HG02885 (cell line): ENCODE data around the gene IRGC.
"Not testable (repeated sequence)": the region's sequence is repeated elsewhere in the genome, so short reads cannot be mapped to it uniquely, and the experiment has no call there.

Experiments used
- ATAC-seq: cut with Tn5 transposase; IDR thresholded peaks from one replicate; pipeline ENCODE4 v1.9.1; 2021; ENCODE audit warnings: mild to moderate bottlenecking; ENCODE audit not compliant: unreplicated experiment, poor library complexity

IRGC gene, protein sequence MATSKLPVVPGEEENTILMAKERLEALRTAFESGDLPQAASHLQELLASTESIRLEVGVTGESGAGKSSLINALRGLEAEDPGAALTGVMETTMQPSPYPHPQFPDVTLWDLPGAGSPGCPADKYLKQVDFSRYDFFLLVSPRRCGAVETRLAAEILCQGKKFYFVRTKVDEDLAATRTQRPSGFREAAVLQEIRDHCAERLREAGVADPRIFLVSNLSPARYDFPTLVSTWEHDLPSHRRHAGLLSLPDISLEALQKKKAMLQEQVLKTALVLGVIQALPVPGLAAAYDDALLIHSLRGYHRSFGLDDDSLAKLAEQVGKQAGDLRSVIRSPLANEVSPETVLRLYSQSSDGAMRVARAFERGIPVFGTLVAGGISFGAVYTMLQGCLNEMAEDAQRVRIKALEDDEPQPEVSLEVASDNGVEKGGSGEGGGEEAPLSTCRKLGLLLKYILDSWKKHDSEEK

DNA sequence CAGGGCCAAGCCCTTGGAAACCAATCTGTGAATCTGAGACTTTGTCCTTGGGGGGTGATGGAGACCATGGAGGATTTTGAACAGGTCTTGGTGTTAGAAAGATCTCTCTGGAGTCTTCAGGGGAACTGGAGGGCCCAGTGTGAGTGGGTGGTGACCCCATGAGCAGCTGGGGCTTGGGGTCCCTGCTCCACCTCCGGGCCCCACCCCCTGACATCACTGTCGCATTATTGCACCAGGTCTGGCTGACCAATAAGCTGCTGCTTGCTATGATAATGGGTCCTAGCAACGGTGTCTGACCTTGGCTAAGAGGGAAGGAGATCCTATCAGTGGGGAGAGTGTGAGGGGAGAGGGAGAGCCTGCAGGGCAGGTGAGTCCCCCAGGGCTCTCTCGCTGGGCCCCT is at the start of gene IRGC:
TSS of gene IRGC (plus strand) at position 301 of the 400 bp plus-strand sequence. CDS start 2,483 bp downstream, outside the sequence.
- no peak for ATAC-seq

DNA sequence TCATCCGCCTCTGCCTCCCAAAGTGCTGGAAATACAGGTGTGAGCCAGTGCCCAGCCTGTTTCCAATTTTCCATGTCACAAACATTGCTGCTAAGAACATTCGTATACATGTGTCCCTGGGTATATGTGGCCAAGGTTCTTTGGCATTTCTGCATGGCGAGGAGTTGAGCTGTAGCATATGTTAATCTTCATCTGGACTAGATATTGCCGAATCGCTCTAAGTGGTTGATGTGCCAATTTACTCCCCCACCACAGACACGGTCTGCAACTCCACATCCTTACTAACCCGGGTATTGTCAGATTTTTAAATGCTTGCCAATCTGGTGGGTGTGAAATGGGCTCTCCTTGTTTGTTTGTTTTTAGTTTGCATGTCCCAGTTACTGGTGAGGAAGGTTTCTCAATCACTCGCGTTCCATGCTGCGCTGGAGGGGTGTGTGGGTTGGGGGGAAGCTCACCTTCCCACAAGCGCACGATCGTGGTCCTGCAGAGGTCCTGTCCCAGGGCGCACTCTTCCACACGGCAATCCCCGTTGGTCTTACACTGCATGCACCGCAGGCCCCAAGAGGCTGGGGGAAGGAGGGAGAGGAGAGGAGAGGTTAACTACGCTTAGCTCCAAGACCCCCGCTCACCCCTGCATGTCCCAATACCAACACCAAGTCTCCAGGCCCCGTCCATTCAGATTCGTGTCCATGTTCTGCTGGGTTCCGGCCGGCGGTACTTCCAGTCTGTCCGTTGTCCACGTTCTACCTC is 48.6 kb upstream of the IRGC start:
- ATAC-seq = no peak

DNA sequence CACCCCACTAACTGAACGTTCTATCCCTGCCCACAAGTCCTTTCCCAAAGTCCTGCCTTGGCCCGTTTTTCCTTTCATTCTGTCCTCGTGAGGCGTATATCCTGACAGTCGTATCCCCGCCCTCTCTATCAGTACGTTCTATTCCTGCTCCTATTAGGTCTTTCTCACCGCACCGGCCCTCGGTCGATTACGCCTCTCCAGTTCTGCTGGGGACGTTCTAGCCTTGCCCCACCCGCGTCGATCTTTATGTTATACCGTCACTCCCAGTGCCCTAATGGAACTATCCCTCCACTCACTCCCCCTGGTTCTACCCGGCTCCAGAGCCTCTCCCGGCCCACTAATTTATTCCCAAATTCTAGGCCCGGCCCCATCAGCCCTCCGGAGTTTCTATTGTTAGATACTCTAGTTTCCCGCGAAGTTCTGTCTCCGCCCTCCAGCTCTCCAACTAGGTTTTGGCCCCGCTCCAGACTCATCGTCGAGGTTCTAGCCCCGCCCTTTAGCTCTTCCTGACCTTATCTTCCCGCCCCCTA is 47.9 kb upstream of the IRGC start:
- ATAC-seq = no peak

DNA sequence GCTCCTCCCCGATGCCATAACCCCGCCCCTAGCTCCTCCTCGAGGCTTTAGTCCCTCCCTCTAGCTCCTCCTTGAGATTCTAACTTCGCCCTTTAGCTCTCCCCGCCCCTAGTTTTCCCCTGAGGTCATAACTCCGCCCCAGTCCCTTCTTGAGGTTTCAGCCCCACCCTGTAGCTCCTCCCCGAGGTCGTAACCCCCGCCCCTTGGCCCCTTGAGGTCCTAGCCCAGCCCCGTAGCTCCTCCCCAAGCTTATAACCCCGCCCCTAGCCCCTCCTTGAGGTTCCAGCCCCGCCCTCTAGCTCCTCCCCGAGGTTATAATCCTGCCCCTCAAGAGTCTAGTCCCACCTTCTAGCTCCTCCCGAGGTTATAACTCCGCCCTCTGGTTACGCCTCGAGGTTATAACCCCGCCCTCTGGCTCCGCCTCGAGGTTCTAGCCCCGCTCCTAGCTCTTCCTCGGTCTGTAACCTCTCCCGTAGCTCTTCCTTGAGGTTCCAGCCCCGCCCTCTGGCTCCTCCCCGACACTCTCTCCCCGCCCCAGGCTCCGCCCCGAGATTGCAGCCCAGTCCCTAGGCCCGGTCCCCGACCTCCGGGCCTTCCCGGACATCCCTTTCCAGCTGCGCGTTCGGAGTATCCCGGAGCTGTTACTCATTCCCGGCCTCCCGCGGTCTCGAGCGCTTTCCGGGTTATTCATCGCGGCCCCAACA is 47.3 kb upstream of the IRGC start:
- ATAC-seq = peak; percentile 90

DNA sequence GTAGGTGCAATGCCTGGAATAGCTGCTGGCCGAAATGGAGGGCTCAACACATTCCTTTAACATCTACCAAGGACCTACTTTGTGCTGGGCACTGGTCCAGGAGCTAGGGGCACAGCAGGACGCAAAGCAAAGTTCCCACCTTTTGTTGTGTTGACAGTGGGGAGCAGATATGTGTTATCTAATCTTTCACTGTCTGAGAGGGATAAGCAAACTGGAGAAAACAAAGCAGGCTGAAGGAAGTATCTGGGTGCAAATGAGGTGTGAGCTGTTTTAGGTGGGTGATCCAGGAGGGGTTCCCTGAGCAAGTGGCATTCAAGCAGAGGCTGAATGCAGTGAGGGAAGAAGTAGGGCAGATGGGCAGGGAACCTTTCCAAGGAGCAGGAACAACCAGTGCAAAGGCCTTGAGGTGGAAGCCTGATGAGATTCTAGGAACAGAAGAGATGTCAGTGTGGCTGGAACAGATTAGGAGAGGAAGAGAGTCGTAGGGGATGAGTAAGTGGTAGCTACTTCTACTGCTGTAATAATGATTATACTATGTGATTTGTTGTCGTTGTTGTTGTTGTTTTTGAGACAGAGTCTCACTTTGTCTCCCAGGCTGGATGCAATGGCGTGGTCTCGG is 43.7 kb upstream of the IRGC start:
- no peak for ATAC-seq

DNA sequence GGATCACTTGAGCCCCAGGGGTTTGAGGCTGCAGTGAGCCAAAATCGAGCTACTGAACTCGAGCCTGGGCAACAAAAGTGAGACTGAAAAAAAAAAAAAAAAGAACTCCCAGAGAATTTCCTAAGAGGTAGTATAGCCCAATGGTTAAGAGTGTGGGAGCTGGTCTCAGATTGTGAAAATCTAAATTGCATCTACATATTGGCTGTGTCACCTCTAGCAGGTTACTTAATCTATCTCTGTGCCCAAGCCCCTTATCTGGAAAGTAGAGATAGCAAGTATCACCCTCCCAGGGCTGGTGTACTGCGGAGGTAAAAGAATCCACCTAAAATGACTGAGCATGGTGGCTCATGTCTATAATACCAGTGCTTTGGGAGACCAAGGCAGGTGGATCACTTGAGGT is 42.2 kb upstream of the IRGC start:
- no peak for ATAC-seq

DNA sequence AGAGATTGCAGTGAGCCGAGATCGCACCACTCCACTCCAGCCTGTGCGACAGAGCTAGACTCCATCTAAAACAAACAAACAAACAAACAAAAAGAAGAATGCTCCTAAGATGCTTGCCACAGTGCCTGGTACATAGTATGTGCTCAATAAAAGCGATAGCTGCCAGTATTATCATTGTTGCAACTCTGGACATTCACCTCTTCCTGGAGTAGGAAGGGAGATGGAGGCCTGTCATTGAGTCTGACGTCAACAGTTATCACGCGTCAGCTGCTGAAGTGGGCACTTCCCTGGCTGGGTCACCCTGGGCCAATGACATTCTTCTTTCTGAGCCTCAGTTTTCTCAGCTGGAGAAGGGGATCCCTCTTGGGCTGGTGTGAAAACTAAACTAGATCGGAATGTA is 41.7 kb upstream of the IRGC start:
- ATAC-seq = no peak

DNA sequence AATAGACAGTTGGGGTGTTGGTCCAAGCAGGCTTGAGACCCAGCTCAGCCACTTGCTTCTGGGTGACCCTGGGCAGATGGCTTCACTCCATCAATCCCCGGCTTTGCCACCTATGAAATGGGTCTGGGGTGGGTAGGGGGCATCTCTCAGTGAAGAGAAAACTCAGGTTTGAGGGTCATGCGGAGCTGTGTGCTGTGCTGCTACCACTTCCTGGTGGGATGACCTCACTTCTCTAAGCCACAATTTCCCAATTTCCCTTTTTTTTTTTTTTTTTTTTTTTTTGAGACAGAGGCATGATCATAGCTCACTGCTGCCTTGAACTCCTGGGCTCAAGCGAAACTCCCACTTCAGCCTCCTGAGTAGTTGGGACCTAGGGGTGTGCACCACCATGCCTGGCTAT is 41.3 kb upstream of the IRGC start:
- no peak for ATAC-seq

DNA sequence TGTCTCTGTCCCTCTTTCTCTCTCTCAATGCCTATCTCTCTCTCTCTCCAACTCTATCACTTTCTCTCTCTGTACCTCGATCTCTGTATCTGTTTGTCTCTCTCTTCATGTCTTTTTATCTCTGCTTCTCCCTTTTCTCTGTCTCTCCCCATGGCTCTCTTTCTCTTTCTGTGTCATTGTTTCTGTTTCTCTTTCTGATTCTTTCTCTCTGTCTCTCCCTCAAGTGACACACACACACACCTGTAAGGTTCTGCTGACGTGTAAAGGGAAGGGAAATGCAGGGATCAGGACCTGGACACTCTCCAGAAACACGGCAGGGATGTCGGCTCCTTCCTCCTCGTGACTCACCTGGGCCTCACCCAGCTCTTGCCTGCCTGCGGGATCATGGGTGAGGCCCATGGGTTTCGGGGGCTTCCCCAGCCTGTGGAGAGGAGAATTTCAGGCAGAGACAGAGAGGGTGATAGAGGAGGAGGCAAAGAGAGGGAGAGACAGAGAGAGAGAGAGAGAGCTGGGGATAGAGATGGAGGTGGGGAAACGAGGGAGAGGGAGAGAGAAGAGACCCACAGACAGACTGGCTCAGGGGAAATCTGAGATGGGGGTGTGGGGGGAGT is 40.5 kb upstream of the IRGC start:
- ATAC-seq = peak; percentile 56

DNA sequence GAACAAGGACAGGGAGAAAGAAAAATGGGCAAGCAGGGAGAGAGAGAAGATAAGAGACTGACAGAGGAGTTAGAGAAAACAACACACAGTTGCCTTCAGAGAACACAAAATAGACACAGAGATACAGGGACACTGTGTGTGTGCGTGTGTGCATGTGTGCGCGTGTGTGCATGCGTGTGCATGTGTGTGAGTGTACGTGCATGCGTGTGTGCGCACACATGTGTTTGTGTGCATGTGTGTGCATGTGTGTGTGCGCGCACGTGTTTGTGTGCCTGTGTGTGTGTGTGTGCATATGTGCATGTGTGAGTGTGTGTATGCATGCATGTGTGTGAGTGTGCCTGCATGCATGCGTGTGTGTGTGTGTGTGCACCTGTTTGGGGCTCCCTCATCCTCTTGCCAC is 40.0 kb upstream of the IRGC start:
- no peak for ATAC-seq

DNA sequence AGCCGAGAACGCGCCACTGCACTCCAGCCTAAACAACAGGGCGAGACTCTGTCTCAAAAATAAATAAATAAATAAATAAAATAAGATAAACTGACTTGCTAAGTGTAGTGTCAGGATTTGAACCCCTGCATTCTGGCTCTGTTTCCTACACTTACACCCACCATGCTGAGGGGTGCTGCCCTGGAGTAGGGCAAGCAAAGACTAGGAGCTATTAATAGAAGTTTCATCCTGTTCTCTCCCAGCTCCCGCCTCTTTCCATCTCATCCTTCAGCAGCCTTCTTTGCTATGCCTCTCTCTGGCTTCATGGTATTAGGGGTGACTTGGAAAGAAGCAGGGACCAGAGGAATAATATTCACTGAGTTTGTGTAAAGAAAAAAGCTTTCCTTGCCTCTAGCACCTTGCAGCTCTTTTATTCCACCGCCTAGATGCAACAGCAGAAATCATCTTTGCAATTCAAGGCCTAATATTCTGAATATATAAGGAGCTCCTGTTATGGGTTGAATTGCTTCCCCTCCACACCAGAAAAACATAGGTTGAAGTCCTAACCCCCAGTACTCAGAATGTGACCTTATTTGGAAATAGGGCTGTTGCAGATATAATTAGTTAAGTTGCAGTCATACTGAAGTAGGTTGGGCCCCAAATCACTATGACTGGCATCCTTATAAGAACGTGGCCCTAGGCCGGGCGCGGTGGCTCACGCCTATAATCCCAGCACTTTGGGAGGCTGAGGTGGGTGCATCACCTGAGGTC is 37.2 kb upstream of the IRGC start:
- no peak for ATAC-seq

DNA sequence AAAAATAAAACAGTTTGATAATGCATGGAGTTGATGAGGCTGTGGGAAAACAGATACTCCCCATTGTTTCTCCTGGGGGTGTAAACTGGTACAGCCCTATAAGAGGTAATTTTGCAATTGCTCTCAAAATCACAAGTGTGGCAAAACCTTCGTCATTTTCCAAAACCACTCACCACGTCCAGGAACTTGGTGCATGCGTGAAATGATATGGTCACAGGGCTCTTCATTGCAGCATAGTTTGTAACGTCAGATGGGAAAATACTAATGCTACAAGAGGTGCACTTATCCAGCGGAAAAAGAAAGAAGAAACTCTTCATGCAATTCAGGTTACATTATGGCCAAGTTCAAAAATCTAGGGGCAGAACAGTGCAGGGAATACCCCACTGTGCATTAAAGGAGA is 34.1 kb upstream of the IRGC start:
- ATAC-seq = no peak

DNA sequence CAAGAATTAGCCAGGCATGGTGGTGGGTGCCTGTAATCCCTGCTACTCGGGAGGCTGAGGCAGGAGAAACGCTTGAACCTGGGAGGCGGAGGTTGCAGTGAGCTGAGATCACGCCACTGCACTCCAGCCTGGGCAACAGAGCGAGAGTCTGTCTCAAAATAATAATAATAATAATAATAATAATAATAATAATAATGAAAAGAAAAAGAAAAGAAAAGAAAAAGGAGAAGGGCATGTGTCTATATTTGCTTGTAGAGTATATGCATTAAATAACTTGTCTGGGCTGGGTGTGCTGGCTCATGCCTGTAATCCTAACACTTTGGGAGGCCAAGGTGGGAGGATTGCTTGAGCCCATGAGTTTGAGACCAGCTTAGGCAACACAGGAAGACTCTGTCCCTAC is 33.6 kb upstream of the IRGC start:
- ATAC-seq = not testable (repeated sequence)

DNA sequence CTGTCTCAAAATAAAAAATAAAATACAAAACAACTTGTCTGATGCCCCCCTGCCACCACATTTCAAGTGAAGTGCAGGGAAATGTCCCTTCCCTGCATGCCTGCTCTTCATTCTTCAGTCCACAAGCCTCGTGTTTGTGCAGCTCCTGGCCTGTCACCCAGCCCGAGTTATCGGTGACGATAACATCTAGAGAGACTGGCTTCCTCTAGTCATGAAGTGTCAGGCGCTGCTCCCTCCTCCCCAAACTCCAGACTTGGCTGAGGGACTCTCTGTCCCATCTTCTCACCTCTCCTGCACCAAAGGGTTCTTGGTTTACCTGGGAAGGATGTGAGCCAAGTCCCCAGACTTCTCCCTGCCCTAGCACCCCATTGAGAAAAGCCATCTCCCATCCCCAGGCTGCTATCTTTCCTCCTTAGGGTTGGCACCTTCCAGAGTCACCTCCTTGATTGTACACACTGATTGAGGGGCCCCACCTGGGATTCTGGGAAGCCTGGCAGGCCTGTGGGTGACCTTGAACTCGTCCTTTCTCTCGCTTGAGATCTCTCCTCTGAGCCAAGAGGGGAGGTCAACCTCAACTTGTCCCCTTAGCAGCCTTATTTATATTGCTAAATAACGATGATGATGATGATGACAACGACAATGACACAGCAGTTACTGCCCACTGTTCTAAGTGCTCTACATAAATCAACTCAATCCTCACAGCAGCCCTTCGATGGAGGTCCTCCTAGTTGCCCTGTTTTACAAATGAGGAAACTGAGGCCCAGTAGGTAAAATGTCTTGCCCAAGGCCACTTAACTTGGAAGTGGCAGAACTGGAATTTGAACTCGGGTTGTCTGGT is 32.8 kb upstream of the IRGC start:
- ATAC-seq = no peak

DNA sequence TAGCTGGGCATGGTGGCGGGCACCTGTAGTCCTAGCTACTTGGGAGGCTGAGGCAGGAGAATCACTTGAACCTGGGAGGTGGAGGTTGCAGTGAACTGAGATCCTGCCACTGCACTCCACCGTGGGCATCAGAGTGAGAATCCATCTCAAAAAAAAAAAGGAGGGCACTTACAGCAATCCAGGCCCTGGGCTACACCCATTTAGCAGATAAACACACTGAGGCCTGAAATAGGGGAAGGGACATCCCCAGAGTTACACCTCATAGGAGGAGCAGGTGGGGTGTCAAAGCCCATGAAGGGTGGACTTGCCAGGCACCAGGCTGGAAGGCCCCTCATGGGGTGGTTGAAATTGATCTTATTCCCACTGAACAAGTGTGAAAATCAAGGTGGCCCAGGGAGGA is 32.0 kb upstream of the IRGC start:
- no peak for ATAC-seq

DNA sequence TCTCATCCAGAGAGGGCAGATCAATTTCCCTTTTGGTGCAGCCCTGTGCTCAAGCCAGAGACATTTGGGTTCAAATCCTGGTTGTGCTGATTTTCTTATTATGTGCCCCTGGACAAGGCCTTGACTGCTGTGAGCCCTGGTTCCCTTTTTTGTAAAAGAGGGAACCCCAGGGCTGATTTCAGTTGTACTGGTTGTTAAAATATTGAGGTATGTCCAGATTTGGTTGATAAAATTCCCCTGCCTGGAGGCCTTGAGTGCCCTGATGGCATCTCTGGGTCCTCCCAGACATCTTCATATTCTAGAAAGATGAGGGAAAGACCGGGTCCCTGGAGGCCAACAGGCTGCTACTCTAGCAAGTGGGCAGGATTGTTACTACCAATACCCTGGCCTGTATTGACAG is 31.6 kb upstream of the IRGC start:
- no peak for ATAC-seq

DNA sequence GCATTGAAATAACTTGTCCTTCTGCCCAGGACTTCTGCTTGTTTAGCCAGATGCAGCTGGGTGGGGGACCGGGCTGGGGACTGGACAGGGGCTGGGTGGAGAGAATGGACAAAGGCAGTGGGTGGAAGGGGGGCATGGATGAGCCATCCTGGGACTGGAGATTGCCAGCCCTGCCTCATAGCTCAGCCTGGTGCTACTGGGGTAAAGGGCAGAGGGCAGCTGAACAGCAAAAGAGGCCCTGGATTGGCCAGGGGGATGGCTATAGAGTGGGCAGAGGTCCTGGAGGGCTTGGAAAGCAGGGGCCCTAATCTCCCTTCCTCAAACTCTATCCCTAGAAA is 28.2 kb upstream of the IRGC start:
- no peak for ATAC-seq

DNA sequence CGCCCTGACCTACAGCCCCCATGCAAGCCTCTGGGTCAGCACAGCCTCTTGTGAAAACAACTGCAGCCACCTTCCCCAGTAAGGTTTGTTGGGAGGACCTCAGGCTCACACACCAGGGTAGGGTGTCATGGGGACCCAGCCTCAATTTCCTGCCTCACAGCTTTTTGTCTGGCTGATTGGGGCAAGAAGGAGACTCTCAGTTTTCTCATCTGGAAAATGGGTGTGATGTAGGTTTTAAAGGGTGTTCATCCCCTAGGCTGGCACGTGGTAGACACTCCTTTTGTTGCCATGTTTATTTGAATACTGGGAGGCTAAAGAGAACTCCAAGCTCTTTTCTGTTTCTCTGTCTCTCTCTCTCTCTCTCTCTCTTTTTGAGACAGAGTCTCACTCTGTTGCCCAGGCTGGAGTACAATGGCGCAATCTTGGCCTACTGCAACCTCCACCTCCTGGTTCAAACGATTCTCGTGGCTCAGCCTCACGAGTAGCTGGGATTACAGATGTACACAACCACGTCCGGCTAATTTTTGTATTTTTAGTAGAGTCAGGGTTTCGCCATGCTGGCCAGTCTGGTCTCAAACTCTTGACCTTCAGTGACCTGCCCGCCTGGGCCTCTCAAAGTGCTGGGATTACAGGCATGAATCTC is 27.7 kb upstream of the IRGC start:
- no peak for ATAC-seq
